ENCODE data around the gene ALKBH1.
"Not testable (repeated sequence)": the region's sequence is repeated elsewhere in the genome, so short reads cannot be mapped to it uniquely, and the experiment has no call there.

DNA sequence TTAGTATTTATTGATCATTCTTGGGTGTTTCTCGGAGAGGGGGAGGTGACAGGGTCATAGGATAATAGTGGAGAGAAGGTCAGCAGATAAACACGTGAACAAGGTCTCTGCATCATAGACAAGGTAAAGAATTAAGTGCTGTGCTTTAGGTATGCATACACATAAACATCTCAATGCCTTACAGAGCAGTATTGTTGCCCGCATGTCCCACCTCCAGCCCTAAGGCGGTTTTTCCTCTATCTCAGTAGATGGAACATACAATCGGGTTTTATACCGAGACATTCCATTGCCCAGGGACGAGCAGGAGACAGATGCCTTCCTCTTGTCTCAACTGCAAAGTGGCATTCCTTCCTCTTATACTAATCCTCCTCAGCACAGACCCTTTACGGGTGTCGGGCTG, 46.3 kb downstream of the ALKBH1 start:
- TF ChIP-seq, protein P1, sequence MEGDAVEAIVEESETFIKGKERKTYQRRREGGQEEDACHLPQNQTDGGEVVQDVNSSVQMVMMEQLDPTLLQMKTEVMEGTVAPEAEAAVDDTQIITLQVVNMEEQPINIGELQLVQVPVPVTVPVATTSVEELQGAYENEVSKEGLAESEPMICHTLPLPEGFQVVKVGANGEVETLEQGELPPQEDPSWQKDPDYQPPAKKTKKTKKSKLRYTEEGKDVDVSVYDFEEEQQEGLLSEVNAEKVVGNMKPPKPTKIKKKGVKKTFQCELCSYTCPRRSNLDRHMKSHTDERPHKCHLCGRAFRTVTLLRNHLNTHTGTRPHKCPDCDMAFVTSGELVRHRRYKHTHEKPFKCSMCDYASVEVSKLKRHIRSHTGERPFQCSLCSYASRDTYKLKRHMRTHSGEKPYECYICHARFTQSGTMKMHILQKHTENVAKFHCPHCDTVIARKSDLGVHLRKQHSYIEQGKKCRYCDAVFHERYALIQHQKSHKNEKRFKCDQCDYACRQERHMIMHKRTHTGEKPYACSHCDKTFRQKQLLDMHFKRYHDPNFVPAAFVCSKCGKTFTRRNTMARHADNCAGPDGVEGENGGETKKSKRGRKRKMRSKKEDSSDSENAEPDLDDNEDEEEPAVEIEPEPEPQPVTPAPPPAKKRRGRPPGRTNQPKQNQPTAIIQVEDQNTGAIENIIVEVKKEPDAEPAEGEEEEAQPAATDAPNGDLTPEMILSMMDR (IDR thresholded peaks at IDR 0.05; ENCODE audit: borderline replicate concordance, extremely low read depth, low read length, poor library complexity, severe bottlenecking), result not testable (repeated sequence)
- TF ChIP-seq EZH2 (IDR thresholded peaks at IDR 0.05; ENCODE audit: borderline replicate concordance, low read depth, low read length, severe bottlenecking), result not testable (repeated sequence)

Data from DND-41 (cell line).